ENCODE results near the gene VOPP1. TPM values are rescaled to one million over a fixed set of nuclear protein-coding genes. Genes with fewer than 3 reads are reported as not detected.

VOPP1 gene
- total and polyA plus RNA-seq, 9 donors = 28.0 to 52.1 (median 48.6) TPM

DNA sequence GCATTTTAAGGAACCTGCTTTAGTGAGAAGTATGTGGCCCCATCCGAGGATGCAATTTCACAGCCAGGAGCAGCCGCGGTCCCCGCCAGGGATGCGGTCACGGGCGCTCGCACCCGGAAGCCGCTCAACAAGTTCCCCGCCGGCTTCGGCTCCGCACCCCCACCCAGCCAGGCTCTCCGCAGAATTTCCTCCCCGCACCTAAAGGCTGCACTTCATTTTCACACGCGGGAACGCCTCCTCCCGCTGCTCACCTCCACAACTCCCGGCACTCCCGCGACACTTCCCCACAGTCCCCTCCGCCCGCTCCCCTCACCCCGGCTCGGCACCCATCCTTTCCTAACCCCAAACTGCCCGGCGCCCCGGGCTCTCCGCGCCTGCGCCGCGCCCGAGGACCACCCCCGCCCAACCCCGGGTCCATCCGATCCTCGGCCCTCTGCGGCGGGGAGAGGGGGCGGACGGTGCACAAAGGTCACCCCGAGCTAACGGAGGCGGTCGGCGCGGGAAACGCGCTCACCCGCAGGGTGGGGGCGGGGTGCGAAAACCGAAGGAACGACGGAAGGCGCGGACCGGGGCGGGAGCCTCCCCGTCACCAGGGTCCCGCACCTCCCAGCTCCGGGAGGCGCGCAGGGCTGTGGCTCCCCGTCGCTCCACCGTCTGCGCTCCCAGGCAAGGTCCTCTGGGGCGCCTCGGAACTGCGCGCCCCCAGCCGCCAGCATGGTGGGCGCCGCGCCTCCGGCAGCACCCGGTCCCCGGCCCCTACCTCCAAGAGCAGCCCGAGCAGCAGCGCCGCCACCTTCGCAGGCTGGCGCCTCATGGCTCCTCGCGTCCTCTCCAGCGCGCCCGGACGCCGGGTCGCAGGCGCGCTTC lies 558 bp downstream of the VOPP1 start:
- H3K9me3 ChIP-seq = no peaks in the 10 kb centered on the region
- peak; percentile 45 to 72 (median 60) for DNase-seq
- WGBS, 3 donors = 0 to 1% (median 1%) methylated on average over 56 to 97 of the region's 97 CpGs
- H3K27me3 ChIP-seq = no peaks in the 10 kb centered on the region
- TF ChIP-seq CTCF (IDR thresholded peaks at IDR 0.05) (peak in 1 of 3 donors; percentile 48), POLR2A (IDR thresholded peaks at IDR 0.05) (peak; percentile 27), EP300 (IDR thresholded peaks at IDR 0.05) (no peak)
- peak overlapping the region; percentile 96 for H3K4me3 ChIP-seq
- H3K27ac ChIP-seq = peak overlapping the region; percentile 70 to 83
- no peaks in the 10 kb centered on the region for H3K36me3 ChIP-seq
- H3K4me1 ChIP-seq (ENCODE audit: insufficient read depth) = peaks cover 2% of the 10 kb centered on the region
- intact Hi-C loops (cut with DNase I) = no loop called here

GRCh38 chr7:55570939-55571338 lies 1.4 kb downstream of the VOPP1 start:
- intact Hi-C loops (cut with DNase I) = no loop called here
- TF ChIP-seq POLR2A (IDR thresholded peaks at IDR 0.05) = no peak
- TF ChIP-seq EP300 (IDR thresholded peaks at IDR 0.05) = no peak
- no peak for TF ChIP-seq CTCF (IDR thresholded peaks at IDR 0.05)
- DNase-seq = no peak
- peak overlapping the region in 1 of 2 donors; percentile 83 for H3K27ac ChIP-seq
- no peaks in the 10 kb centered on the region for H3K36me3 ChIP-seq
- no peaks in the 10 kb centered on the region for H3K9me3 ChIP-seq
- peak overlapping the region; percentile 96 for H3K4me3 ChIP-seq
- 1 to 4% (median 3%) methylated on average over 5 of the region's 5 CpGs for whole genome bisulfite sequencing, 3 donors
- peaks cover 2% of the 10 kb centered on the region for H3K4me1 ChIP-seq (ENCODE audit: insufficient read depth)
- no peaks in the 10 kb centered on the region for H3K27me3 ChIP-seq

DNA sequence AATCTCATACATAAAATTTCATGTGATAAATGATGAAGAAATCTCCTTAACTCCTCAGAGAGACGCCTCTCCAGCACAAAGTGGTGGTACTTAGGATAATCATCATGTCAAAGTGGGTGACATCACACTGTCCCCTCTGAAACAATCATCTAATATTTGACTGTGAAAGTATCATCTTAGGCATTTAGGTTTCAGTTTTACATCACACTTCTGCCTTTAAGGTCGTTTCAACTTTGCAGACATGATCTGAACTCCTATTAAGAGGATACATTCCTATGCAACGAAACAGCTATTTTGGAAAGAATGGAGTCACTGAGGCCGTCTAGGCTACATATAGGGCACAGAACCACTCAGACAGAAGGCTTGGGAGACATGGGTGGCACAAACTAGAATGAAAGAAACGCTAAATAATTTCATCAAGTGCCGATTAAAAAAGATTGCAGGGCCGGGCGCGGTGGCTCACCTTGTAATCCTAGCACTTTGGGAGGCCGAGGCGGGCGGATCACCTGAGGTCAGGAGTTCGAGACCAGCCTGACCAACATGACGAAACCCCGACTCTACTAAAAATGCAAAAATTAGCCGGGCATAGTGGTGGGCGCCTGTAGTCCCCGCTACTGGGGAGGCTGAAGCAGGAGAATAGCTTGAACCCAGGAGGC lies 2.0 kb downstream of the VOPP1 start:
- no peak for TF ChIP-seq CTCF (IDR thresholded peaks at IDR 0.05)
- TF ChIP-seq EP300 (IDR thresholded peaks at IDR 0.05) = no peak
- no peak for TF ChIP-seq POLR2A (IDR thresholded peaks at IDR 0.05)
- H3K27me3 ChIP-seq = no peaks in the 10 kb centered on the region
- H3K36me3 ChIP-seq = no peaks in the 10 kb centered on the region
- DNase-seq = no peak
- no peaks in the 10 kb centered on the region for H3K9me3 ChIP-seq
- 81 to 88% (median 85%) methylated on average over 17 to 18 of the region's 18 CpGs for WGBS, 3 donors
- peaks cover 2% of the 10 kb centered on the region for H3K4me1 ChIP-seq (ENCODE audit: insufficient read depth)
- no peak overlapping the region for H3K4me3 ChIP-seq
- intact Hi-C loops (cut with DNase I) = no loop called here
- peak overlapping the region in 1 of 2 donors; percentile 83 for H3K27ac ChIP-seq

DNA sequence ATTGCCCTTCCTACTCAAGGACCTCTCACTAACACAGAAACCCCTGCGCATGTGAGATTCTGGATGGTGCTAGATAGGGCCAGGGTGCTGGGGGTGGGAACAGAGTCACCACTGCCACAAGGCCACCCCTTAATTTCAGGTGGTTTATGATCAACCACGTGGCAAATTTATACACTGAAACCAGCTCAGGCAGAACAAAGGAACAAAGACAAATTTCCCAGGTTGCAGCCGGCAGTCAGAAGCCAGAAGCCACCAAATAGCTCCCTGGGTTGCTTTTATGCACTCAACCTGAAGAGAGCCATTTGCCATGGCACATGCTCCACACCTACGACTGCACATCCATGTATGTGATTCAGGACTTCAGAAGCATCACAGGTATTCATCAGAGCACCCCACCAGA lies 2.5 kb downstream of the VOPP1 start:
- intact Hi-C loops (cut with DNase I) = no loop called here
- no peak overlapping the region for H3K27ac ChIP-seq

More for the DNA sequence above, 2.5 kb downstream of the VOPP1 start:
- Histone ChIP-seq H3K9me3 (no peaks in the 10 kb centered on the region), H3K36me3 (no peaks in the 10 kb centered on the region), H3K4me3 (no peak overlapping the region), H3K4me1 (ENCODE audit: insufficient read depth) (peaks cover 2% of the 10 kb centered on the region), H3K27me3 (no peaks in the 10 kb centered on the region)
- 75 to 84% (median 80%) methylated on average over 4 of the region's 4 CpGs for WGBS, 3 donors
- no peak for DNase-seq
- no peak for TF ChIP-seq EP300 (IDR thresholded peaks at IDR 0.05)
- TF ChIP-seq POLR2A (IDR thresholded peaks at IDR 0.05) = no peak
- TF ChIP-seq CTCF (IDR thresholded peaks at IDR 0.05) = no peak

Data from ovary (tissue), 9 donors.